Skeletal muscle tissue (tissue), 4 donors: ENCODE data around the gene DLG2. TPM values are rescaled to one million over a fixed set of nuclear protein-coding genes. Genes with fewer than 3 reads are reported as not detected.
"Not testable (repeated sequence)": the region's sequence is repeated elsewhere in the genome, so short reads cannot be mapped to it uniquely, and the experiment has no call there.

Experiments
- H3K27ac ChIP-seq: one replicate; pipeline ENCODE4 v1.7.0; 2013; ENCODE audit warnings: mild to moderate bottlenecking, low read depth, low read length, inconsistent platforms
- H3K27me3 ChIP-seq, 3 donors: one replicate each; pipeline ENCODE4 v1.7.0; 2013; ENCODE audit warnings: low read length in 3 of 3; ENCODE audit not compliant: control insufficient read depth in 3 of 3, insufficient read depth in 3 of 3
- H3K36me3 ChIP-seq, 3 donors: one replicate each; pipeline ENCODE4 v1.7.0; 2013; ENCODE audit warnings: low read length in 3 of 3; ENCODE audit not compliant: control insufficient read depth in 3 of 3, insufficient read depth in 3 of 3
- H3K4me1 ChIP-seq, 3 donors: one replicate each; pipeline ENCODE4 v1.7.0; 2013; ENCODE audit warnings: low read length in 3 of 3, mild to moderate bottlenecking in 3 of 3; ENCODE audit not compliant: control insufficient read depth in 3 of 3, insufficient read depth in 3 of 3
- H3K4me3 ChIP-seq, 3 donors: one replicate each; pipeline ENCODE4 v1.7.0; 2013; ENCODE audit warnings: low read length in 3 of 3
- H3K9ac ChIP-seq, 3 donors: one replicate each; pipeline ENCODE4 v1.7.0; 2013; ENCODE audit warnings: low read length in 3 of 3, mild to moderate bottlenecking in 3 of 3, moderate library complexity in 2 of 3, low read depth in 1 of 3
- H3K9me3 ChIP-seq, 3 donors: one replicate each; pipeline ENCODE4 v1.7.0; 2013; ENCODE audit warnings: low read length in 3 of 3; ENCODE audit not compliant: control insufficient read depth in 3 of 3
- total RNA-seq: library from RNA; depleted of rRNA; stranded (reverse); fragments of >200 nt; gene quantifications from one replicate; pipeline ENCODE4 v1.2.3, GENCODE V29; 2014
- donor health status: Osteomylitis.

Gene DLG2
- total RNA-seq, 1 donor from 2014 or later: 18.3 TPM

- H3K36me3 ChIP-seq: no peaks in the 10 kb centered on the region
- H3K27ac ChIP-seq: no peak overlapping the region
- H3K27me3 ChIP-seq: no peaks in the 10 kb centered on the region
- no peak overlapping the region for H3K4me3 ChIP-seq
- peaks cover 0 to 4% (median 0%) of the 10 kb centered on the region in 3 donors for H3K4me1 ChIP-seq
- no peak overlapping the region for H3K9ac ChIP-seq
- H3K9me3 ChIP-seq: no peaks in the 10 kb centered on the region
Observed at GRCh38 chr11:84866922-84867321, 760.2 kb downstream of the DLG2 start.

GRCh38 chr11:84865791-84866535 lies 761.2 kb downstream of the DLG2 start:
- Histone ChIP-seq H3K36me3 (no peaks in the 10 kb centered on the region), H3K9ac (peak overlapping the region in 1 of 3 donors; percentile 35), H3K4me3 (no peak overlapping the region), H3K27ac (no peak overlapping the region), H3K9me3 (no peaks in the 10 kb centered on the region), H3K27me3 (no peaks in the 10 kb centered on the region), H3K4me1 (peaks cover 0 to 4% (median 0%) of the 10 kb centered on the region in 3 donors)

- Histone ChIP-seq H3K27ac (no peak overlapping the region), H3K27me3 (no peaks in the 10 kb centered on the region), H3K4me1 (peaks cover 0 to 4% (median 0%) of the 10 kb centered on the region in 3 donors), H3K9ac (no peak overlapping the region), H3K9me3 (no peaks in the 10 kb centered on the region), H3K36me3 (no peaks in the 10 kb centered on the region), H3K4me3 (no peak overlapping the region)
Observed at GRCh38 chr11:84865257-84865656, 761.9 kb downstream of the DLG2 start.

- no peaks in the 10 kb centered on the region for H3K27me3 ChIP-seq
- H3K27ac ChIP-seq: no peak overlapping the region
- H3K4me1 ChIP-seq: no peaks in the 10 kb centered on the region
- H3K9ac ChIP-seq: no peak overlapping the region
- H3K36me3 ChIP-seq: no peaks in the 10 kb centered on the region
- H3K4me3 ChIP-seq: no peak overlapping the region
- H3K9me3 ChIP-seq: no peaks in the 10 kb centered on the region
Observed at GRCh38 chr11:84857746-84858145, 769.4 kb downstream of the DLG2 start.

- Histone ChIP-seq H3K4me1 (no peaks in the 10 kb centered on the region), H3K4me3 (no peak overlapping the region), H3K9ac (no peak overlapping the region), H3K27me3 (no peaks in the 10 kb centered on the region), H3K36me3 (no peaks in the 10 kb centered on the region), H3K27ac (no peak overlapping the region), H3K9me3 (no peaks in the 10 kb centered on the region)
Observed at GRCh38 chr11:84855508-84856245, 771.5 kb downstream of the DLG2 start.

- H3K36me3 ChIP-seq: no peaks in the 10 kb centered on the region
- no peaks in the 10 kb centered on the region for H3K9me3 ChIP-seq
- H3K4me3 ChIP-seq: no peak overlapping the region
- no peak overlapping the region for H3K9ac ChIP-seq
- no peaks in the 10 kb centered on the region for H3K4me1 ChIP-seq
- H3K27me3 ChIP-seq: no peaks in the 10 kb centered on the region
- no peak overlapping the region for H3K27ac ChIP-seq
Observed at GRCh38 chr11:84854498-84854880, 772.7 kb downstream of the DLG2 start.

GRCh38 chr11:84853841-84854497 lies 773.2 kb downstream of the DLG2 start:
- no peak overlapping the region for H3K9ac ChIP-seq

GRCh38 chr11:84847842-84848241 lies 779.3 kb downstream of the DLG2 start:
- Histone ChIP-seq H3K27ac (no peak overlapping the region), H3K4me3 (no peak overlapping the region), H3K27me3 (no peaks in the 10 kb centered on the region), H3K36me3 (no peaks in the 10 kb centered on the region), H3K9ac (no peak overlapping the region), H3K4me1 (no peaks in the 10 kb centered on the region), H3K9me3 (no peaks in the 10 kb centered on the region)

More at GRCh38 chr11:84853841-84854497, 773.2 kb downstream of the DLG2 start:
- no peaks in the 10 kb centered on the region for H3K4me1 ChIP-seq
- no peaks in the 10 kb centered on the region for H3K9me3 ChIP-seq
- H3K27me3 ChIP-seq: no peaks in the 10 kb centered on the region
- no peaks in the 10 kb centered on the region for H3K36me3 ChIP-seq
- no peak overlapping the region for H3K27ac ChIP-seq
- no peak overlapping the region for H3K4me3 ChIP-seq

GRCh38 chr11:84840201-84840600 lies 786.9 kb downstream of the DLG2 start:
- H3K4me3 ChIP-seq, H3K27me3 ChIP-seq, H3K27ac ChIP-seq, H3K9me3 ChIP-seq, H3K4me1 ChIP-seq, H3K9ac ChIP-seq, H3K36me3 ChIP-seq: not testable (repeated sequence)
